ENCODE data around the gene TMEM88. TPM values are rescaled to one million over a fixed set of nuclear protein-coding genes. Genes with fewer than 3 reads are reported as not detected.

TMEM88 gene
- total RNA-seq, 1 experiment from 2014 or later = 2.8 TPM

- BruUV-seq (replicated peaks) = no TSS peak
- no peaks in the 10 kb centered on the region for H4K20me1 ChIP-seq (ENCODE audit: insufficient read depth)
These were observed 18.2 kb downstream of the TMEM88 start for GRCh38 chr17:7873051-7873450.

GRCh38 chr17:7875804-7876370, 21.0 kb downstream of the TMEM88 start:
- H3K27ac ChIP-seq (ENCODE audit: low read depth, low read length) = no peak overlapping the region
- no peaks in the 10 kb centered on the region for H3K9me3 ChIP-seq (ENCODE audit: control insufficient read depth in 1 of 2, insufficient read depth in 1 of 2, low read depth in 1 of 2, low read length in 2 of 2)
- no peak overlapping the region for H2AFZ ChIP-seq (ENCODE audit: low read depth, low read length, poor library complexity, severe bottlenecking)
- no peaks in the 10 kb centered on the region for H3K79me2 ChIP-seq (ENCODE audit: insufficient read depth, low read length)
- H3K4me1 ChIP-seq (ENCODE audit: control insufficient read depth in 1 of 2, insufficient read depth in 2 of 2, low read length in 2 of 2) = no peaks in the 10 kb centered on the region
- no peaks in the 10 kb centered on the region for H3K27me3 ChIP-seq (ENCODE audit: insufficient read depth, low read length)
- ChIA-PET RAD21 (ENCODE audit: low non-redundant PET in 1 of 2, low total read pairs in 2 of 2, uncharacterized antibody in 2 of 2, unreplicated experiment in 2 of 2) (no interaction called here), CTCF (no interaction called here), POLR2A (interaction anchor here (1.0 kb wide), 1 partner anchor 11 kb away, joined by 4 read pairs; no protein-coding TSS in a partner anchor)
- no peaks in the 10 kb centered on the region for H3K9me2 ChIP-seq (ENCODE audit: insufficient read depth)
- DNase-seq (ENCODE audit: low read depth, low spot score) = no peak
- peaks cover 0 to 3% of the 10 kb centered on the region in 2 experiments; a peak in 2 of 4 replicates for H3K36me3 ChIP-seq (ENCODE audit: control insufficient read depth in 1 of 2, insufficient read depth in 2 of 2, low read length in 2 of 2)
- no peak overlapping the region for H3K9ac ChIP-seq (ENCODE audit: low read length)
- ATAC-seq = no peak
- no peak overlapping the region for H3K4me2 ChIP-seq (ENCODE audit: low read length)
- H3K4me3 ChIP-seq (replicated peaks in 1 of 2; ENCODE audit: low read depth in 1 of 2, low read length in 2 of 2) = no peak overlapping the region
- H4K20me1 ChIP-seq (ENCODE audit: insufficient read depth) = no peaks in the 10 kb centered on the region
- intact Hi-C loops (cut with micrococcal nuclease) = no loop called here
- no TSS peak for BruUV-seq (replicated peaks)
- TF ChIP-seq CBX3 (IDR thresholded peaks at IDR 0.05; ENCODE audit: low read depth) = no peak
- TF ChIP-seq JUND (IDR thresholded peaks at IDR 0.05) = no peak
- no peak for TF ChIP-seq ATF3 (IDR thresholded peaks at IDR 0.05)
- no peak for TF ChIP-seq EGR1 (IDR thresholded peaks at IDR 0.05; ENCODE audit: low read depth)
- no peak for TF ChIP-seq MAX (IDR thresholded peaks at IDR 0.05)
- no peak for TF ChIP-seq EZH2 (IDR thresholded peaks at IDR 0.05)
- TF ChIP-seq, protein P1, sequence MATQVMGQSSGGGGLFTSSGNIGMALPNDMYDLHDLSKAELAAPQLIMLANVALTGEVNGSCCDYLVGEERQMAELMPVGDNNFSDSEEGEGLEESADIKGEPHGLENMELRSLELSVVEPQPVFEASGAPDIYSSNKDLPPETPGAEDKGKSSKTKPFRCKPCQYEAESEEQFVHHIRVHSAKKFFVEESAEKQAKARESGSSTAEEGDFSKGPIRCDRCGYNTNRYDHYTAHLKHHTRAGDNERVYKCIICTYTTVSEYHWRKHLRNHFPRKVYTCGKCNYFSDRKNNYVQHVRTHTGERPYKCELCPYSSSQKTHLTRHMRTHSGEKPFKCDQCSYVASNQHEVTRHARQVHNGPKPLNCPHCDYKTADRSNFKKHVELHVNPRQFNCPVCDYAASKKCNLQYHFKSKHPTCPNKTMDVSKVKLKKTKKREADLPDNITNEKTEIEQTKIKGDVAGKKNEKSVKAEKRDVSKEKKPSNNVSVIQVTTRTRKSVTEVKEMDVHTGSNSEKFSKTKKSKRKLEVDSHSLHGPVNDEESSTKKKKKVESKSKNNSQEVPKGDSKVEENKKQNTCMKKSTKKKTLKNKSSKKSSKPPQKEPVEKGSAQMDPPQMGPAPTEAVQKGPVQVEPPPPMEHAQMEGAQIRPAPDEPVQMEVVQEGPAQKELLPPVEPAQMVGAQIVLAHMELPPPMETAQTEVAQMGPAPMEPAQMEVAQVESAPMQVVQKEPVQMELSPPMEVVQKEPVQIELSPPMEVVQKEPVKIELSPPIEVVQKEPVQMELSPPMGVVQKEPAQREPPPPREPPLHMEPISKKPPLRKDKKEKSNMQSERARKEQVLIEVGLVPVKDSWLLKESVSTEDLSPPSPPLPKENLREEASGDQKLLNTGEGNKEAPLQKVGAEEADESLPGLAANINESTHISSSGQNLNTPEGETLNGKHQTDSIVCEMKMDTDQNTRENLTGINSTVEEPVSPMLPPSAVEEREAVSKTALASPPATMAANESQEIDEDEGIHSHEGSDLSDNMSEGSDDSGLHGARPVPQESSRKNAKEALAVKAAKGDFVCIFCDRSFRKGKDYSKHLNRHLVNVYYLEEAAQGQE (IDR thresholded peaks at IDR 0.05; ENCODE audit: low read depth) = no peak
- TF ChIP-seq SIN3A (IDR thresholded peaks at IDR 0.05; ENCODE audit: low read depth) = no peak
- no peak for TF ChIP-seq RAD21 (IDR thresholded peaks at IDR 0.05; ENCODE audit: low read depth)
- TF ChIP-seq CEBPB (IDR thresholded peaks at IDR 0.05; ENCODE audit: low read depth) = no peak

More at GRCh38 chr17:7873051-7873450, 18.2 kb downstream of the TMEM88 start:
- no peak overlapping the region for H2AFZ ChIP-seq (ENCODE audit: low read depth, low read length, poor library complexity, severe bottlenecking)
- H3K4me2 ChIP-seq (ENCODE audit: low read length) = no peak overlapping the region
- no peak overlapping the region for H3K27ac ChIP-seq (ENCODE audit: low read depth, low read length)
- no peaks in the 10 kb centered on the region for H3K79me2 ChIP-seq (ENCODE audit: insufficient read depth, low read length)
- no peaks in the 10 kb centered on the region for H3K4me1 ChIP-seq (ENCODE audit: control insufficient read depth in 1 of 2, insufficient read depth in 2 of 2, low read length in 2 of 2)
- ATAC-seq (no peak), DNase-seq (ENCODE audit: low read depth, low spot score) (no peak)
- no peaks in the 10 kb centered on the region for H3K36me3 ChIP-seq (ENCODE audit: control insufficient read depth in 1 of 2, insufficient read depth in 2 of 2, low read length in 2 of 2)
- POLR2A ChIA-PET = no interaction called here
- no peaks in the 10 kb centered on the region for H3K9me2 ChIP-seq (ENCODE audit: insufficient read depth)
- no peak for TF ChIP-seq EZH2phosphoT487 (IDR thresholded peaks at IDR 0.05; ENCODE audit: borderline replicate concordance)
- TF ChIP-seq SRF (IDR thresholded peaks at IDR 0.05; ENCODE audit: low read depth) = no peak
- no peak for TF ChIP-seq FOSL1 (IDR thresholded peaks at IDR 0.05; ENCODE audit: low read depth)
- no peak for TF ChIP-seq CTCF (IDR thresholded peaks at IDR 0.05 in 2 of 3, conservative IDR thresholded peaks at IDR 0.05 in 1 of 3; ENCODE audit: borderline replicate concordance in 1 of 3, insufficient read depth in 1 of 3, low read depth in 2 of 3, low read length in 2 of 3)
- TF ChIP-seq ZNF274 (IDR thresholded peaks at IDR 0.05; ENCODE audit: low read depth, low read length) = no peak
- no peak for TF ChIP-seq ZFX (IDR thresholded peaks at IDR 0.05)
- H3K9me3 ChIP-seq (ENCODE audit: control insufficient read depth in 1 of 2, insufficient read depth in 1 of 2, low read depth in 1 of 2, low read length in 2 of 2) = no peaks in the 10 kb centered on the region
- CTCF ChIA-PET = no interaction called here
- RAD21 ChIA-PET (ENCODE audit: low non-redundant PET in 1 of 2, low total read pairs in 2 of 2, uncharacterized antibody in 2 of 2, unreplicated experiment in 2 of 2) = no interaction called here
- no peak overlapping the region for H3K4me3 ChIP-seq (replicated peaks in 1 of 2; ENCODE audit: low read depth in 1 of 2, low read length in 2 of 2)
- no peaks in the 10 kb centered on the region for H3K27me3 ChIP-seq (ENCODE audit: insufficient read depth, low read length)
- no peak overlapping the region for H3K9ac ChIP-seq (ENCODE audit: low read length)
- intact Hi-C loops (cut with micrococcal nuclease) = no loop called here

Measured in HCT116 (cell line).